IMR-90 (cell line): ENCODE results near the gene PRUNE2. TPM values are rescaled to one million over a fixed set of nuclear protein-coding genes. Genes with fewer than 3 reads are reported as not detected.

Experiments used
- ATAC-seq: fragments of 200-7000 bp; cut with Tn5 transposase; 2 replicates; pipeline ENCODE4 v1.9.1; 2020; ENCODE audit warnings: low read depth, mild to moderate bottlenecking, moderate library complexity
- BruUV-seq: library from RNA; stranded (reverse); fragments of 400-500 nt; replicated peaks from 2 replicates; lab custom pipeline; 2021; lab: Mats Ljungman, UMichigan
- CTCF ChIA-PET: fragments of 300-600 bp; formaldehyde crosslinking; extraction: SDS; loops from one replicate; lab custom pipeline; 2021; ENCODE audit warnings: antibody characterized with exemption; lab: Yijun Ruan, JAX
- POLR2A ChIA-PET: fragments of 300-600 bp; sonication (Branson Sonifier 250); formaldehyde crosslinking; loops from one replicate; lab custom pipeline; 2022; ENCODE audit warnings: antibody characterized with exemption; ENCODE audit not compliant: unreplicated experiment; lab: Charles Lee
- DNase-seq: peaks from one replicate; pipeline ENCODE4 v3.0.0; 2013
- H2AFZ ChIP-seq: replicated peaks from 2 replicates; pipeline ENCODE3; 2013; ENCODE audit warnings: low read length, mild to moderate bottlenecking; ENCODE audit not compliant: poor library complexity
- H2AK5ac ChIP-seq: 2 replicates; pipeline ENCODE4 v1.6.1; 2013; ENCODE audit warnings: low read depth, low read length, inconsistent platforms
- H2AK9ac ChIP-seq: replicated peaks from 2 replicates; pipeline ENCODE3; 2013; ENCODE audit warnings: mild to moderate bottlenecking, low read depth, low read length, moderate library complexity; ENCODE audit not compliant: poor library complexity
- H2BK120ac ChIP-seq: 2 replicates; pipeline ENCODE4 v1.6.1; 2013; ENCODE audit warnings: low read depth, low read length, inconsistent platforms
- H2BK15ac ChIP-seq: 3 replicates; pipeline ENCODE4 v1.6.1; 2013; ENCODE audit warnings: low read depth, low read length, inconsistent platforms
- H2BK20ac ChIP-seq: 2 replicates; pipeline ENCODE4 v1.6.1; 2013; ENCODE audit warnings: low read depth, mild to moderate bottlenecking, inconsistent platforms, low read length, moderate library complexity
- H2BK5ac ChIP-seq: 2 replicates; pipeline ENCODE4 v1.6.1; 2013; ENCODE audit warnings: mild to moderate bottlenecking, low read depth, low read length, inconsistent platforms; ENCODE audit not compliant: poor library complexity, severe bottlenecking
- H3K14ac ChIP-seq: replicated peaks from 2 replicates; pipeline ENCODE4 v1.6.1; 2013; ENCODE audit warnings: low read depth, low read length, inconsistent platforms
- H3K18ac ChIP-seq: 2 replicates; pipeline ENCODE4 v1.6.1; 2013; ENCODE audit warnings: low read depth, low read length, control low read depth
- H3K23ac ChIP-seq: 2 replicates; pipeline ENCODE4 v1.6.1; 2013; ENCODE audit warnings: low read depth, low read length, inconsistent platforms
- H3K27ac ChIP-seq: 2 replicates; pipeline ENCODE4 v1.5.1; 2013; ENCODE audit warnings: mild to moderate bottlenecking, control low read depth, low read length; ENCODE audit not compliant: insufficient read depth
- H3K27me3 ChIP-seq: 2 replicates; pipeline ENCODE4 v1.6.1; 2013; ENCODE audit warnings: low read length; ENCODE audit not compliant: control insufficient read depth, insufficient read depth
- H3K36me3 ChIP-seq: 2 replicates; pipeline ENCODE4 v1.6.1; 2013; ENCODE audit warnings: low read length, mixed read lengths; ENCODE audit not compliant: control insufficient read depth, insufficient read depth
- H3K4ac ChIP-seq: 2 replicates; pipeline ENCODE4 v1.6.1; 2013; ENCODE audit warnings: low read depth, low read length, inconsistent platforms
- H3K4me1 ChIP-seq: 2 replicates; pipeline ENCODE4 v1.6.1; 2013; ENCODE audit warnings: low read length, mixed read lengths; ENCODE audit not compliant: control insufficient read depth, insufficient read depth
- H3K4me2 ChIP-seq: 2 replicates; pipeline ENCODE4 v1.6.1; 2013; ENCODE audit warnings: low read depth, mild to moderate bottlenecking, control low read depth, low read length, moderate library complexity
- H3K4me3 ChIP-seq: 2 replicates; pipeline ENCODE4 v1.5.1; 2013; ENCODE audit warnings: low read depth, mild to moderate bottlenecking, control low read depth, low read length, moderate library complexity; ENCODE audit not compliant: insufficient read depth
- H3K56ac ChIP-seq: 2 replicates; pipeline ENCODE4 v1.6.1; 2013; ENCODE audit warnings: low read length, inconsistent platforms; ENCODE audit not compliant: insufficient read depth; ENCODE audit errors: extremely low read depth
- H3K79me1 ChIP-seq, 2 experiments: 2 replicates each; pipeline ENCODE4 v1.6.1; 2013; ENCODE audit warnings: low read length in 2 of 2, inconsistent platforms in 1 of 2, low read depth in 1 of 2
- H3K9ac ChIP-seq: 2 replicates; pipeline ENCODE4 v1.6.1; 2013; ENCODE audit warnings: low read depth, low read length, control low read depth
- H3K9me1 ChIP-seq: 2 replicates; pipeline ENCODE4 v1.6.1; 2013; ENCODE audit warnings: low read length, inconsistent platforms; ENCODE audit not compliant: insufficient read depth
- H3K9me3 ChIP-seq: 2 replicates; pipeline ENCODE4 v1.6.1; 2013; ENCODE audit warnings: low read length; ENCODE audit not compliant: control insufficient read depth, insufficient read depth
- H4K20me1 ChIP-seq: 2 replicates; pipeline ENCODE4 v1.6.1; 2013; ENCODE audit warnings: low read length, inconsistent platforms; ENCODE audit not compliant: insufficient read depth
- H4K5ac ChIP-seq: 2 replicates; pipeline ENCODE4 v1.6.1; 2013; ENCODE audit warnings: mild to moderate bottlenecking, low read depth, low read length, control low read depth
- H4K8ac ChIP-seq, 2 experiments: 2 replicates each; pipeline ENCODE4 v1.6.1; 2013; ENCODE audit warnings: low read depth in 2 of 2, low read length in 2 of 2, control low read depth in 1 of 2, inconsistent platforms in 1 of 2
- H4K91ac ChIP-seq: 2 replicates; pipeline ENCODE4 v1.6.1; 2013; ENCODE audit warnings: low read depth, low read length, inconsistent platforms; ENCODE audit not compliant: insufficient read depth
- CEBPB ChIP-seq: IDR thresholded peaks from 2 replicates; pipeline ENCODE4 v1.6.1; 2012; ENCODE audit warnings: low read depth, low read length, improper control_type of control experiment
- MXI1 ChIP-seq: IDR thresholded peaks from 2 replicates; pipeline ENCODE4 v1.6.1; 2012; ENCODE audit warnings: low read depth, mild to moderate bottlenecking, low read length, moderate library complexity, borderline replicate concordance
- RFX5 ChIP-seq: IDR thresholded peaks from 2 replicates; pipeline ENCODE4 v1.8.0; 2012; ENCODE audit warnings: low read depth, mild to moderate bottlenecking, low read length, moderate library complexity
- WGBS, 2 experiments: methylation state at CpG; one replicate each; pipeline versions ENCODE4 v1.1.5 to v1.1.7; 2013; ENCODE audit warnings: missing lambda C conversion rate in 2 of 2; ENCODE audit not compliant: insufficient read length in 1 of 2; ENCODE audit errors: extremely low coverage in 2 of 2; 5-methylcytosine and 5-hydroxymethylcytosine counted together
- dilution Hi-C: fragments of 300-500 bp; cut with HindIII; formaldehyde crosslinking; loops from one replicate; pipeline ENCODE4 v1.14.3; 2018; ENCODE audit warnings: low sequenced_read_pairs; ENCODE audit not compliant: unreplicated experiment
- in situ Hi-C: fragments of 300-500 bp; cut with MboI; formaldehyde crosslinking; loops from 3 replicates; pipeline ENCODE4 v1.14.3; 2019; ENCODE audit warnings: low sequenced_read_pairs, inconsistent platforms, mixed read lengths
- intact Hi-C: fragments of 100-400 bp; cut with micrococcal nuclease; formaldehyde crosslinking; loops from 2 replicates; pipeline ENCODE4 v1.10.0; 2022
- polyA plus RNA-seq, 3 experiments: library from polyadenylated mRNA; depleted of rRNA; stranded (reverse); fragments of >200 nt; gene quantifications; 2 replicates each; pipeline ENCODE4 v1.2.3, GENCODE V29; 2012; ENCODE audit warnings: low replicate concordance in 1 of 3
- total RNA-seq: library from RNA; depleted of rRNA; stranded (reverse); fragments of >200 nt; gene quantifications from 2 replicates; pipeline ENCODE4 v1.2.3, GENCODE V29; 2012

PRUNE2 gene
- total and polyA plus RNA-seq, 2 of the 4 experiments (the other 2 are of a cell fraction), result 0.70 to 1.6 TPM

DNA sequence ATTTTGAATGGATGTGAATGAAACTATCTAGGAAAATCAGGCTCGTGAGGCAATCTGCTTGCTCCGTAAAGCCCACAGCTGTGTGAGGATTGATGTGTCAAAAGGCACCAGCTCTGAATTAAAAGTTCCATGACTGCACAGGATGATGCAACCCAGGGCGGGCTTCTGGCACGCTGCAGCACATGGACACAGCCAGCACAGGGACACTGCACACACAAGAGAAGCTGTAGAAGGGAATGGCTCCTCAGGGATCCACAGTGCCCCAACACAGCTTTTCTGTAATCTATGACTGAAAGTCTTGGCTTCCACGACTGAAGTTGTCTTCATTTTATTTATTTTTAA, 295.9 kb downstream of the PRUNE2 start:
- TF ChIP-seq CEBPB (peak; percentile 85), RFX5 (no peak), MXI1 (no peak)
- Histone ChIP-seq H2AK5ac (no peak overlapping the region), H3K56ac (no peak overlapping the region), H3K9me3 (no peaks in the 10 kb centered on the region), H2BK120ac (no peak overlapping the region), H2AFZ (no peak overlapping the region), H3K4me2 (no peak overlapping the region), H3K27me3 (peaks cover 4% of the 10 kb centered on the region; the same call in 1 of the 2 replicates), H2AK9ac (no peak overlapping the region), H2BK20ac (no peak overlapping the region), H4K5ac (no peak overlapping the region), H2BK5ac (no peak overlapping the region), H3K79me1 (no peaks in the 10 kb centered on the region), H4K91ac (no peak overlapping the region), H3K14ac (no peak overlapping the region), H3K9ac (no peak overlapping the region), H2BK15ac (no peak overlapping the region), H3K9me1 (no peaks in the 10 kb centered on the region), H3K27ac (no peak overlapping the region), H3K36me3 (no peaks in the 10 kb centered on the region), H3K4me1 (no peaks in the 10 kb centered on the region), H4K20me1 (no peaks in the 10 kb centered on the region), H4K8ac (no peak overlapping the region), H3K4me3 (no peak overlapping the region), H3K4ac (no peak overlapping the region), H3K23ac (no peak overlapping the region), H3K18ac (no peak overlapping the region)
- intact Hi-C loops, result no loop called here
- in situ Hi-C loops, result no loop called here
- 35% methylated on average over 2 of the region's 5 CpGs; no CpG with 5 or more reads in 1 of the 2 experiments for WGBS, 2 experiments
- DNase-seq, result peak; percentile 54
- BruUV-seq, result no TSS peak
- ATAC-seq, result peak; percentile 37; the same call in 1 of the 2 replicates
- ChIA-PET CTCF (no interaction called here), POLR2A (no interaction called here)
- dilution Hi-C loops, result no loop called here
